ENCODE results near the gene ADGB. TPM values are rescaled to one million over a fixed set of nuclear protein-coding genes. Genes with fewer than 3 reads are reported as not detected.

The ADGB gene
- total and polyA plus RNA-seq, 9 of the 15 experiments (the other 6 are each of a cell fraction or from before 2014, with no cell fraction given): not detected

DNA sequence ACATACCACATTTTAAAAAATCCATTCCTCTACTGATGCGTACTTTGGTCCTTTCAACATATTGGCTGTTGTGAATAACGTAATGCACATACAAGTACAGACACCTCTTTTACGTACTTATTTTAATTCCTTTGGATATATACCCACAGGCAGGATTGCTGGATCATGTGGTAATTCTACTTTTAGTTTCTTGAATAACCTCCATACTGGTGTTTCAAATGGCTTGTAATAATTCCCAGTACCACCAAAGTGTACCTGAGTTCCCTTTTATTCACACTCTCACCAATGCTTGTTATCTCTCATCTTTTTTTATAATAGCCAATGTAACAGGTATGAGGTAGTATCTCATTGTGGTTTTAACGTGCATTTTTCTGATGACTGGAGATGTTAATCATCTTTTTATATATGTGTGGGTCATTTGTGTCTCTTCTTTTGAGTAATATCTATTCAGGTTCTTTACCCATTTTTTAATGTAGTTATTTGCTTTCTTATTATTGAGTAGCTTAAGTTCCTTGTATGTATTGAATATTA, 191.9 kb downstream of the ADGB start (continued):
- TF ChIP-seq ZNF512 (tag; IDR thresholded peaks at IDR 0.05) (no peak), HNRNPL (IDR thresholded peaks at IDR 0.05; ENCODE audit: low read depth, low read length) (no peak), ZNF121 (CRISPR knock-in tag; conservative IDR thresholded peaks at IDR 0.05) (no peak), TEAD2 (tag; IDR thresholded peaks at IDR 0.05) (no peak), E2F3 (CRISPR knock-in tag; IDR thresholded peaks at IDR 0.05) (no peak), DPF2 (IDR thresholded peaks at IDR 0.05) (no peak), POLR3G (IDR thresholded peaks at IDR 0.05; ENCODE audit: extremely low read depth, insufficient read length, insufficient replicate concordance) (no peak), ZNF668 (CRISPR knock-in tag; IDR thresholded peaks at IDR 0.05) (no peak), EP400 (IDR thresholded peaks at IDR 0.05) (no peak)
- TF ChIP-seq, protein P1, sequence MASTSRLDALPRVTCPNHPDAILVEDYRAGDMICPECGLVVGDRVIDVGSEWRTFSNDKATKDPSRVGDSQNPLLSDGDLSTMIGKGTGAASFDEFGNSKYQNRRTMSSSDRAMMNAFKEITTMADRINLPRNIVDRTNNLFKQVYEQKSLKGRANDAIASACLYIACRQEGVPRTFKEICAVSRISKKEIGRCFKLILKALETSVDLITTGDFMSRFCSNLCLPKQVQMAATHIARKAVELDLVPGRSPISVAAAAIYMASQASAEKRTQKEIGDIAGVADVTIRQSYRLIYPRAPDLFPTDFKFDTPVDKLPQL (IDR thresholded peaks at IDR 0.05; ENCODE audit: extremely low read depth, insufficient read length): no peak

GRCh38 chr6:146791930-146792329, 193.2 kb downstream of the ADGB start:
- TF ChIP-seq, protein P2, sequence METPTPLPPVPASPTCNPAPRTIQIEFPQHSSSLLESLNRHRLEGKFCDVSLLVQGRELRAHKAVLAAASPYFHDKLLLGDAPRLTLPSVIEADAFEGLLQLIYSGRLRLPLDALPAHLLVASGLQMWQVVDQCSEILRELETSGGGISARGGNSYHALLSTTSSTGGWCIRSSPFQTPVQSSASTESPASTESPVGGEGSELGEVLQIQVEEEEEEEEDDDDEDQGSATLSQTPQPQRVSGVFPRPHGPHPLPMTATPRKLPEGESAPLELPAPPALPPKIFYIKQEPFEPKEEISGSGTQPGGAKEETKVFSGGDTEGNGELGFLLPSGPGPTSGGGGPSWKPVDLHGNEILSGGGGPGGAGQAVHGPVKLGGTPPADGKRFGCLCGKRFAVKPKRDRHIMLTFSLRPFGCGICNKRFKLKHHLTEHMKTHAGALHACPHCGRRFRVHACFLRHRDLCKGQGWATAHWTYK (CRISPR knock-in tag; IDR thresholded peaks at IDR 0.05): no peak
- TF ChIP-seq ZKSCAN3 (CRISPR knock-in tag; IDR thresholded peaks at IDR 0.05) (no peak), TRIM28 (IDR thresholded peaks at IDR 0.05) (peak; percentile 57; the same call in 1 of the 2 replicates), MITF (IDR thresholded peaks at IDR 0.05) (no peak), CBX1 (IDR thresholded peaks at IDR 0.05; ENCODE audit: low read depth) (0 out of 2 replicates have a peak, but pooled peaks have one; percentile 31), CBX3 (IDR thresholded peaks at IDR 0.05; ENCODE audit: borderline replicate concordance in 1 of 2, low read length in 2 of 2) (peak in 1 of 2 experiments; percentile 47; a peak in 1 of 3 replicates), BCOR (IDR thresholded peaks at IDR 0.05) (peak; percentile 56; the same call in 1 of the 2 replicates), ZNF165 (CRISPR knock-in tag; IDR thresholded peaks at IDR 0.05; ENCODE audit: borderline replicate concordance) (no peak)
- TF ChIP-seq, protein P1 (IDR thresholded peaks at IDR 0.05; ENCODE audit: extremely low read depth, insufficient read length): no peak
- Histone ChIP-seq H3K9me3 (replicated peaks; ENCODE audit: control insufficient read depth, insufficient read depth, low read depth, low read length) (0 out of 2 replicates have a peak, but pooled peaks cover 5% of the 10 kb centered on the region), H4K20me1 (replicated peaks; ENCODE audit: control insufficient read depth, insufficient read depth, low read length) (no peaks in the 10 kb centered on the region), H3K36me3 (ENCODE audit: control insufficient read depth, insufficient read depth, low read length) (no peaks in the 10 kb centered on the region), H3K9me1 (ENCODE audit: control insufficient read depth, insufficient read depth, low read length) (no peaks in the 10 kb centered on the region), H3K27ac (ENCODE audit: extremely low read depth, low read depth, low read length) (no peak overlapping the region), H3K79me2 (ENCODE audit: control insufficient read depth, insufficient read depth, low read length) (no peaks in the 10 kb centered on the region), H3K4me3 (no peak overlapping the region), H3K27me3 (ENCODE audit: control insufficient read depth in 2 of 2, insufficient read depth in 2 of 2, low read length in 2 of 2) (no peaks in the 10 kb centered on the region), H3K4me2 (ENCODE audit: insufficient read depth, low read length) (no peak overlapping the region), H3K9ac (ENCODE audit: insufficient read depth in 1 of 2, low read depth in 2 of 2, low read length in 2 of 2) (no peak overlapping the region), H2AFZ (ENCODE audit: low read depth, low read length) (no peak overlapping the region), H3K4me1 (replicated peaks in 1 of 2; ENCODE audit: control insufficient read depth in 2 of 2, insufficient read depth in 2 of 2, low read length in 2 of 2) (no peaks in the 10 kb centered on the region)
- WGBS (ENCODE audit: insufficient coverage, low coverage, missing lambda C conversion rate): 15% methylated on average over 4 of the region's 4 CpGs
- in situ Hi-C loops (cut with MboI): no loop called here
- no peak for DNase-seq (ENCODE audit: extremely low read depth in 1 of 4, low spot score in 3 of 4)
- ChIA-PET CTCF (ENCODE audit: low intra/inter-chr PET ratio) (no interaction called here), POLR2A (no interaction called here)
- intact Hi-C loops (cut with micrococcal nuclease): no loop called here
- ATAC-seq: no peak
- FAIRE-seq: no peak
- no TSS peak for BruUV-seq (replicated peaks)
